ENCODE measurements around the gene PLXNB3.

GRCh38 chrX:153794018-153794896 is 30.2 kb downstream of the PLXNB3 start, which contains the start of the genes IDH3G and SSR4:
- TF ChIP-seq CTCF (IDR thresholded peaks at IDR 0.05; ENCODE audit: low read depth, low read length), result no peak
- TF ChIP-seq POLR2A (IDR thresholded peaks at IDR 0.05; ENCODE audit: extremely low read depth, insufficient read length), result peak; percentile 40
- TF ChIP-seq MAX (IDR thresholded peaks at IDR 0.05; ENCODE audit: low read depth, low read length), result peak; percentile 88
